ENCODE measurements around the gene KSR1. TPM values are rescaled to one million over a fixed set of nuclear protein-coding genes. Genes with fewer than 3 reads are reported as not detected.

Gene KSR1
- total and polyA plus RNA-seq, 2 of the 8 experiments (the other 6 are each of a cell fraction or from before 2014, with no cell fraction given) = 14.1 to 34.7 TPM

DNA sequence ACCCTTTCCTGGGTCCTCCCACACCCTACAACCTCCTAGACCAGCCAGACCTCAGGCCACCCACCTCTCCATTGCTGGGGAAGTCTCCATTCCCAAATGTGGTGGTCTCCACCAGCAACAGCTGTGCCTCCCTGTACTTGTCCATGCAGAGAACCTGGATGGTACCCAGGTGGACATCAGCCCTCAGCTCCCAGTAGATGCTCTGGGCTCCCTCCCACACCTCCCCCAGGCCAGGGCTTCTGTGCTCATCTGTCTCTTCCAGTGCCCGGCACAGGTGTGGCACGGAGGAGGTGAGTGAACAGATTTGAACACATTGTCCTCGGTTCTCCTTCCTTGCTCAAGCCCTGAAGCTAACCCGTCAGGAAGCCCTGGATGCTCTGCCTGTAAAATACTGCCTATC is 209.3 kb downstream of the KSR1 start:
- Histone ChIP-seq H2AK5ac (ENCODE audit: low read depth, low read length) (no peak overlapping the region), H3K27ac (ENCODE audit: low read depth, low read length) (no peak overlapping the region), H4K5ac (ENCODE audit: insufficient read length, low read depth, low read length) (no peak overlapping the region), H4K91ac (replicated peaks; ENCODE audit: insufficient read length, low read length) (no peak overlapping the region), H2BK5ac (ENCODE audit: low read depth, low read length) (no peak overlapping the region), H3K56ac (replicated peaks; ENCODE audit: insufficient read length, low read depth, low read length) (no peak overlapping the region), H3K27me3 (replicated peaks in 1 of 4; ENCODE audit: control insufficient read depth in 3 of 4, extremely low read depth in 1 of 4, insufficient read depth in 3 of 4, low read length in 3 of 4) (no peaks in the 10 kb centered on the region), H3K18ac (ENCODE audit: extremely low read depth, low read length) (no peak overlapping the region), H3K36me3 (ENCODE audit: control insufficient read depth in 2 of 4, insufficient read depth in 4 of 4, low read length in 3 of 4) (no peaks in the 10 kb centered on the region), H3K4me1 (replicated peaks in 1 of 4; ENCODE audit: control insufficient read depth in 3 of 4, insufficient read depth in 4 of 4, low read length in 3 of 4) (no peaks in the 10 kb centered on the region), H3K4me2 (ENCODE audit: insufficient read depth in 1 of 2, low read depth in 2 of 2, low read length in 2 of 2) (no peak overlapping the region), H4K20me1 (replicated peaks in 1 of 2; ENCODE audit: control insufficient read depth in 1 of 2, insufficient read depth in 2 of 2, low read length in 2 of 2) (peaks cover 0 to 2% of the 10 kb centered on the region in 2 experiments), H2BK120ac (replicated peaks; ENCODE audit: low read depth, low read length) (no peak overlapping the region), H2BK12ac (ENCODE audit: low read depth, low read length) (no peak overlapping the region), H4K8ac (ENCODE audit: extremely low read depth, insufficient read depth, low read length) (no peak overlapping the region), H2BK20ac (ENCODE audit: low read length) (no peak overlapping the region), H3K23ac (ENCODE audit: insufficient read length) (no peak overlapping the region), H3K9ac (replicated peaks in 1 of 4; ENCODE audit: extremely low read depth in 1 of 4, low read depth in 3 of 4, low read length in 3 of 4) (no peak overlapping the region), H3K79me1 (ENCODE audit: low read depth, low read length) (no peaks in the 10 kb centered on the region), H3K4me3 (ENCODE audit: extremely low read depth in 1 of 4, insufficient read depth in 2 of 4, low read depth in 3 of 4, low read length in 4 of 4) (no peak overlapping the region), H3K14ac (ENCODE audit: insufficient read length) (no peak overlapping the region), H3K79me2 (ENCODE audit: control insufficient read depth in 1 of 2, insufficient read depth in 2 of 2, low read length in 2 of 2) (no peaks in the 10 kb centered on the region), H3K4ac (replicated peaks; ENCODE audit: insufficient read length, low read depth, low read length) (no peak overlapping the region), H3K9me3 (ENCODE audit: insufficient read depth in 2 of 2, low read depth in 1 of 2, low read length in 1 of 2) (no peaks in the 10 kb centered on the region), H2BK15ac (ENCODE audit: low read length) (no peak overlapping the region), H3K23me2 (ENCODE audit: low read depth, low read length) (no peaks in the 10 kb centered on the region), H2AFZ (ENCODE audit: low read length) (no peak overlapping the region)
- POLR2A ChIA-PET (ENCODE audit: partially characterized antibody) = no interaction called here
- CTCF ChIA-PET (ENCODE audit: partially characterized antibody) = interaction anchor here (0.6 to 18.4 kb wide), 6 partner anchors 10 to 426 kb away, joined by 4 to 338 read pairs (median 22); no protein-coding TSS in a partner anchor
- FAIRE-seq (no peak), DNase-seq (ENCODE audit: low read depth in 1 of 2, low spot score in 2 of 2) (no peak)
- 89% methylated on average over 4 of the region's 4 CpGs; no CpG with 5 or more reads in 1 of the 2 experiments for WGBS, 2 experiments (ENCODE audit: extremely low coverage in 1 of 2, insufficient coverage in 1 of 2, insufficient read length in 1 of 2, insufficient replicate concordance in 2 of 2, low coverage in 1 of 2, low lambda C conversion rate in 2 of 2, missing lambda C conversion rate in 1 of 2)
- TF ChIP-seq GABPA (IDR thresholded peaks at IDR 0.05; ENCODE audit: borderline replicate concordance, insufficient read depth, low read length) (no peak), MAX (IDR thresholded peaks at IDR 0.05) (no peak), CHD1 (IDR thresholded peaks at IDR 0.05; ENCODE audit: low read depth, low read length) (no peak)

Measured in H1 (cell line).